Left ventricle myocardium inferior (tissue), 1 donor: ENCODE results near the gene GPC6. TPM values are rescaled to one million over a fixed set of nuclear protein-coding genes. Genes with fewer than 3 reads are reported as not detected.

Experiments used
- DNase-seq: peaks from one replicate; pipeline ENCODE4 v3.0.0-alpha.2; 2020
- H3K27ac ChIP-seq: fragments of 200-600 bp; replicated peaks from 2 replicates; pipeline ENCODE4 v1.8.0; 2021
- H3K27me3 ChIP-seq: fragments of 200-600 bp; 2 replicates; pipeline ENCODE4 v1.8.0; 2021; ENCODE audit warnings: low read depth
- H3K36me3 ChIP-seq: fragments of 200-600 bp; 2 replicates; pipeline ENCODE4 v1.8.0; 2021
- H3K4me1 ChIP-seq: fragments of 200-600 bp; 2 replicates; pipeline ENCODE4 v1.8.0; 2021
- H3K4me3 ChIP-seq: fragments of 200-600 bp; 2 replicates; pipeline ENCODE4 v1.8.0; 2021; ENCODE audit warnings: mild to moderate bottlenecking, moderate library complexity
- H3K9me3 ChIP-seq: fragments of 200-600 bp; replicated peaks from 2 replicates; pipeline ENCODE4 v1.8.0; 2021
- intact Hi-C: fragments of 100-400 bp; cut with micrococcal nuclease; formaldehyde crosslinking; loops from one replicate; pipeline ENCODE4 v1.11.0; 2022
- total RNA-seq: library from RNA; stranded (reverse); fragmentation: NEBNext Ultra II Directional; extraction: Animal tissue kit (Norgen Biotek cat#: 25700); gene quantifications from one replicate; pipeline ENCODE4 v1.2.1, GENCODE V29; 2021
- TF ChIP-seq, protein P1 (sequence below): fragments of 200-600 bp; IDR thresholded peaks from 2 replicates; pipeline ENCODE4 v1.8.0; 2021; ENCODE audit warnings: antibody characterized with exemption, mild to moderate bottlenecking, borderline replicate concordance
- donor health status: DM: no; HTN: yes; CAD: no; lungs with severe emphysema.

The GPC6 gene
- total RNA-seq, 1 donor from 2014 or later, result 1.8 TPM

DNA sequence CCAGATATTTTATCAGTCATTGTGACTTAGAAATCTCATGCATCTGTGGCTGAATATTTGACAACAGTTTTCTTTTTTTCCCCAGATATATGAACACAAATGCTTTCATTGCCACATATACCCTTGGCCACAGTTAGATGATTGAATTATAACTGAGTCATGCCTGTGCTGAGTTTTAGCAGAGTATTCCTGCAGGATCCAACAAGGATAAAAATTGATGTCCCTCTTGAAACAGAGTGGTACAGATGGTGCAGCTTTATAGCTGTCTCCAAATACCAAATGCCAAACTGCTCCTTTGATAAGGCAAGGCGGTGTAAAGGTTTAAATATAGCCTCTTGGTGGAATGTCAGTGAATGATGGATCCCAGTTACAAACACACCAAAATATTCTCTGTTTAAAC, 428.5 kb downstream of the GPC6 start:
- H3K9me3 ChIP-seq, result peaks cover 34% of the 10 kb centered on the region
- no peak for DNase-seq
- H3K27me3 ChIP-seq, result no peaks in the 10 kb centered on the region
- H3K27ac ChIP-seq, result no peak overlapping the region
- H3K4me3 ChIP-seq, result no peak overlapping the region
- intact Hi-C loops, result no loop called here
- TF ChIP-seq, protein P1, sequence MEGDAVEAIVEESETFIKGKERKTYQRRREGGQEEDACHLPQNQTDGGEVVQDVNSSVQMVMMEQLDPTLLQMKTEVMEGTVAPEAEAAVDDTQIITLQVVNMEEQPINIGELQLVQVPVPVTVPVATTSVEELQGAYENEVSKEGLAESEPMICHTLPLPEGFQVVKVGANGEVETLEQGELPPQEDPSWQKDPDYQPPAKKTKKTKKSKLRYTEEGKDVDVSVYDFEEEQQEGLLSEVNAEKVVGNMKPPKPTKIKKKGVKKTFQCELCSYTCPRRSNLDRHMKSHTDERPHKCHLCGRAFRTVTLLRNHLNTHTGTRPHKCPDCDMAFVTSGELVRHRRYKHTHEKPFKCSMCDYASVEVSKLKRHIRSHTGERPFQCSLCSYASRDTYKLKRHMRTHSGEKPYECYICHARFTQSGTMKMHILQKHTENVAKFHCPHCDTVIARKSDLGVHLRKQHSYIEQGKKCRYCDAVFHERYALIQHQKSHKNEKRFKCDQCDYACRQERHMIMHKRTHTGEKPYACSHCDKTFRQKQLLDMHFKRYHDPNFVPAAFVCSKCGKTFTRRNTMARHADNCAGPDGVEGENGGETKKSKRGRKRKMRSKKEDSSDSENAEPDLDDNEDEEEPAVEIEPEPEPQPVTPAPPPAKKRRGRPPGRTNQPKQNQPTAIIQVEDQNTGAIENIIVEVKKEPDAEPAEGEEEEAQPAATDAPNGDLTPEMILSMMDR, result no peak
- H3K4me1 ChIP-seq, result no peaks in the 10 kb centered on the region
- no peaks in the 10 kb centered on the region for H3K36me3 ChIP-seq

- Histone ChIP-seq H3K4me1 (no peaks in the 10 kb centered on the region), H3K27me3 (no peaks in the 10 kb centered on the region), H3K4me3 (no peak overlapping the region), H3K36me3 (no peaks in the 10 kb centered on the region), H3K9me3 (peaks cover 34% of the 10 kb centered on the region), H3K27ac (no peak overlapping the region)
- intact Hi-C loops, result no loop called here
- TF ChIP-seq, protein P1, result no peak
- no peak for DNase-seq
Measured at GRCh38 chr13:93660391-93661063, 433.9 kb downstream of the GPC6 start.

DNA sequence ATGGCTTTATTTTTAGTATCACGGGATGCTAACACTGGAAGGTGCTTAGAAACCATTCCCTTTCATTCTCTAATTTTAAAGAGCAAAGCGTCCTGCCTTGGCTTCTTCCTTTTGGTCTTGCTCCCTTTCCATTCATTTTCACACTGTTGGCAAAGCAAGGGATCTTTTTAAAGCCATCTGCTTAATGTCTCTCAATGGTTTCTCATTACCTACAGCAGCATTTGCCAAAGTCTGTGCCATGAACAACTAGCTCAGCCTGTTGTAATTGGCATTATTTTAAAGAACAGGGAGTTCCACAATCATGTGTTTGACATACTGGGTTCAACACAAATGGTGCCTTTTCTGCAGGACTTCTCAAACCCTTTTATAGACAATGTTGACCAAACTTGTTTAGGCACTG, 444.3 kb downstream of the GPC6 start:
- Histone ChIP-seq H3K27ac (no peak overlapping the region), H3K4me1 (no peaks in the 10 kb centered on the region), H3K4me3 (no peak overlapping the region), H3K27me3 (no peaks in the 10 kb centered on the region), H3K36me3 (no peaks in the 10 kb centered on the region), H3K9me3 (no peaks in the 10 kb centered on the region)
- intact Hi-C loops, result no loop called here
- TF ChIP-seq, protein P1, result no peak
- no peak for DNase-seq

GRCh38 chr13:93672996-93673395, 446.4 kb downstream of the GPC6 start:
- Histone ChIP-seq H3K27me3 (no peaks in the 10 kb centered on the region), H3K4me3 (no peak overlapping the region), H3K4me1 (no peaks in the 10 kb centered on the region), H3K27ac (no peak overlapping the region), H3K36me3 (no peaks in the 10 kb centered on the region), H3K9me3 (no peaks in the 10 kb centered on the region)
- no peak for DNase-seq
- intact Hi-C loops, result no loop called here
- TF ChIP-seq, protein P1, result no peak

GRCh38 chr13:93673885-93674284, 447.3 kb downstream of the GPC6 start:
- TF ChIP-seq, protein P1, result no peak
- intact Hi-C loops, result no loop called here
- H3K27ac ChIP-seq, result no peak overlapping the region
- no peaks in the 10 kb centered on the region for H3K4me1 ChIP-seq
- H3K9me3 ChIP-seq, result no peaks in the 10 kb centered on the region
- no peak overlapping the region for H3K4me3 ChIP-seq
- DNase-seq, result no peak
- no peaks in the 10 kb centered on the region for H3K27me3 ChIP-seq
- H3K36me3 ChIP-seq, result no peaks in the 10 kb centered on the region
